IPS-NIHi11 (cell line): ENCODE results near the gene LOX.

ENCODE experiments used
- DNase-seq: peaks from one replicate; pipeline ENCODE4 v3.0.0; 2012; ENCODE audit warnings: mixed read lengths, low spot score

Gene LOX, protein sequence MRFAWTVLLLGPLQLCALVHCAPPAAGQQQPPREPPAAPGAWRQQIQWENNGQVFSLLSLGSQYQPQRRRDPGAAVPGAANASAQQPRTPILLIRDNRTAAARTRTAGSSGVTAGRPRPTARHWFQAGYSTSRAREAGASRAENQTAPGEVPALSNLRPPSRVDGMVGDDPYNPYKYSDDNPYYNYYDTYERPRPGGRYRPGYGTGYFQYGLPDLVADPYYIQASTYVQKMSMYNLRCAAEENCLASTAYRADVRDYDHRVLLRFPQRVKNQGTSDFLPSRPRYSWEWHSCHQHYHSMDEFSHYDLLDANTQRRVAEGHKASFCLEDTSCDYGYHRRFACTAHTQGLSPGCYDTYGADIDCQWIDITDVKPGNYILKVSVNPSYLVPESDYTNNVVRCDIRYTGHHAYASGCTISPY

DNA sequence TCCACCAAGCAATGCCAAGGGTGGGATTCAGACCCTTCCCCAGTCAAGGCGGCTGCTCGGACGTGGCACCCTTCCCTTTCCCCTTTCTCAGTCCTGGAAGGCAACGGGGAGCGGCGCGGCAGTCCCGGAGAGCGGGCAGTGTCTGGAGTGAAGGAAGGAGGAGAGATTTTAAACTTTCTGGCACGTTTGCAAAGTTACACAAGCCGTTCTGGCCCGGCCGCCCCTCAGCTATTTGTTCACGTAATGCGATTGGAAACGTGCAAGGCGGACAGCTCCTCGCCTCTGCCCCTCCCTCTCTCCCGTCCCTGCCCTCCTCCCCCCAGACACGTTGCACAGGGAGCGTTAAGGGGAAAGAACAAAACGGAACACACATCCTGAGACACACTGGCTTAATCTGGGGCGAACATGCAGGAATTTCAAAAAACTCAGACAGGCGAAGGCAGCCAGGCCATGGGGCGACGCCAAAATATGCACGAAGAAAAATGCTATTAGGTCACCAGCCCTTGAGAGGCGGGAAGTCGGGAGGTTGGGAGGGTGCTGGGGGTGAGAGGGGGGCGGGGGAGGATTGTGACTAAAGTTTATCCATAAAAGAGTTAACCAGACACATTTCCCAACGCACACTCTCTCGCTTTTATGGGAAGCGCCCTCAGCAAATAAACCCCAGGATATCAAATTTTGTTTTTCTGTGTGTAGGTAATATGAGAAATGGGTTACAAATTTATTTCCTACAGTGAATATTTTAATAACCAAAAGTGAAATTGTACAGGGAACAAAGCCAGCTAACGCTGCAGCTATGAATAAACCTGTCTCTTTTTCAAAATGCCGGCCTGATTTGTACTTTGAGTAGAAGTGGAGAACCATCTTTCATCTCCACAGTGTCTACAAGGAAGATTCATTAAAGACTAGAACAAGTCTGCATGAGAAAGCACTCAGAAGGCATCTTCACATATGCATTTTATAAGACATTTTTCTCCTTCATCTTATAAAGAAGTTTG lies at the start of gene LOX:
Gene LOX, minus strand, starts transcription at position 144 of the 995 bp plus-strand sequence. CDS start 274 bp downstream, outside the sequence.
- peak; percentile 57 for DNase-seq

DNA sequence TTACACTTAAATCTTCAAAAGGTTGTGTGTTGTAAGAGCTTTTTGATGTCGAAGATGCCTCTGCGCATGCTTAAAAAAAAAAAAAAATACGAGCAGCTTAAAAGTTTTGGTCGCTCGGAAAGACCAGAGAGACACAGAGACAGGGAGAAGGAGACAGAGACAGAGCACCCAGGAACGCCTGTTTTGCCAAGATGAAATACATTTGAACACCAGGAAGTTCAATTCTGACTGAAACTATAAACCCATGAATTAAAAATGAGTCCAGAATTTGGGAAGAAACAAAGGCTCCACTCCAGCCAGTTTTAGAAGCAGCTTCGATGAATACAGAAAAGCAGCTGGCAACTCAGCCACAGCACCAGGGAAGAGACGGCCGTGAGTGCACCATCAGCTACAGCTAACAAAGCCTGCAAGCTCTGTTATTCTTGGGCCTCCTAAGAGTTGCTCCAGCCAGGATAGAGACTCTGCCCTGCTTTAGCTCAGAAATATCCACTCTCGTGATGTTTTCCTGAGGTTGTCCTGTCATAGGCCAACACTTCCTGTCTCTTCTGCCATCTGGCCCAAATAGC lies 48.8 kb upstream of the LOX start:
- DNase-seq, result no peak

DNA sequence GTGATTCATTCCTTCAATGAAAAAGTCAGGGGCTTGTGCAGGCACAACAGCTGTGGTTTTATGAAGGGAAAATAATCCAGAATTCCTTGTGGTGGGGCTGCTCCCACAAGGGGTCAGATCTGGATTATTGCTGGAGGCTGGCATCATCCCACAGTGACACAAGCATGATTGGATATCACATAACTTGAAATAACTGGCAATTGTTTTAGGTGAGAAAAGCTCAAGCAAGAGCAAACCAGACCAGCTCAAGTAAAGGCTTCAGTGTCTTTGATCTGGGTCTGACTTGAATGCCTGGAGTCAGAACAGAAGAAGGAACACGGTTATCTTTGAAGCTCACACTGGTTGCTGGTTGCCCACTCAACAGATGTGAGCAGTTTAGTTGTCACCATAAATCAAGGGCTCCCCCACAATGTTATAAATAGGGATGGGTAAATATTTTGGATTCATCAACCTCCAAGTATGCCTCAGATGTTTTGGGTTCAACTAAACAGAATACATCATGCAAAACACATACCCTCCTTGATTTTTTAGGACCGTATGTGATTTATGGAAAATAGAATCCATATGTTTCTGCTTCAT lies 48.2 kb upstream of the LOX start:
- no peak for DNase-seq

DNA sequence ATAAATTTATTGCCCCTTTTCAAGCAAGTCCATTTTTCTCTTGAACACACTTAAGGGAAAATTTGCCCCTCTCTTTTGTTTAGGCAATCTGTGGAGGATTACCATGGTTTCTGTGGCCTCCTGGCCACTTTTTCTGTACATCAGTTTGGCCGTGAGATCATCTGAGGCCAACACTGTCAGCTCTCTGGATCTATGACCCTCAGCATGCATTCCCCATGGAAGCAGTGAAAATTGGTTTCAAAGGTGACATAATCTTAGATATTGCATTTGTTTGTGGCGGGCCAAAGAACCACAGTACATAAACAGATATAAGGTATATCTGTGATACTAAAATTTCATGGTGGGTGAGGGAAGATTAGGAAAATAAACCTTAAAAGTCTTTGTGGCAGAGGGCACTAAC lies 46.7 kb upstream of the LOX start:
- no peak for DNase-seq

DNA sequence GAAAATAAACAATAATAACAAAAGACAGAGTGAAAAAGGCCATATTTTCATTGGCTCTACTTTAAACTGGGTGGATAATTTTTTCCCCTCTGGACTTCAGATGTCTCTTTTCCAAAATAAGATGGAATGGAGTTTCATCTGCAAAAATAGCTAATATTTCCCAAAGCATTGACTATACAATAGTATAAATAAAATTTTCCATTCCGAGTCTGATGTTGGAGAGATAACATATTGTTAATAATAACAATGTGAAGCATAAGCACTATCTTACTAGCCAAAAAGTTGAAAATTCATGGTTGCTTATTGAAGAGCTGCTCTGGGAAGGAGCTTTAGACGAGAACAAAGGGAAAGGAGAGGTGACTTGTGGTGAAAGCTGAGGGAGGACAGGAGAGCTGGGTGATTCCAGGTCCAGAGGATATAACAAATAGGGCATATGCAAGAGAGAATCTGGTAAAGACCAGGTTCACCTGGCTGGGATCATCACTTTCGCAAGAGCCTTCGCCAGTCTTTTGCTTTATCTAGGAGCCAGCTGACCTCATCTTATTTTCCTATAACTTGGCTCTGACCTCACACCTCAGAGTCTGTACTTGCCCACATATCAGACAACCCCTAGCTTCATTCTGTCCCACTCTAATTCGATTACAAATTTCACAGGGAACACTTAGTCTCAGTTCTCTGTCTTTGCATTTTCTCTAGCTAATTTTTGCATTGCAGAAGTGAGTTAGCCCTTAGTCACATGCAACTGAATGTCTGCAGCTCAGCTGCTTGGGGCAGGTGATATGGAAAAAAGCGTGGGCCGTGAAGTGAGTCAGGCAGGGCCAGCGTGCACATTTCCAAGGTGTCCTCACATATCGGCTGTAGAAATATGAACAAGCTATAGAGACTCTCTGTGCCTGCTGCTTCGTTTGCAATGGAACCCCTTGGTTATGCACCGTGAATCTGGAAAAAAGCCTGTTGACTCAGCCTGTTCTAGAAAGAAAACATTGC lies 43.7 kb upstream of the LOX start:
- no peak for DNase-seq

DNA sequence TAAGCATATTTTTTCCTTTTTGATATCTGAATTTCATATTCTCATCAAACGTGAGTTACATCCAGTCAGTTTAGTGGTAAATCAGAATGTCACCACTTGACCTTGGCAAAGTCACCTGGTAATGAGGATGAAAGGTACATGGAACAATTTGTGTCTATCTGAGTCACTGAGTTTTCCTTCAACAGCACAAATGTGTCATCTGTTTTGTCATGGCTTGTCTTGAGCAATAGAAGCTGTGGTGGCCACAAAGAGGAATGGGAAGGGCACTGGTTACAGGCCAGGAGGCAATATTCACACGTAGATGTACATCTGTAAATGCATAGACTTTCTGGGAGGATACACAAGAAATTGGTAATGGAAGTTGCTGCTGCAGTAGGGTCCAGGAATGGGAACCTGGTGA lies 42.9 kb upstream of the LOX start:
- DNase-seq, result no peak

DNA sequence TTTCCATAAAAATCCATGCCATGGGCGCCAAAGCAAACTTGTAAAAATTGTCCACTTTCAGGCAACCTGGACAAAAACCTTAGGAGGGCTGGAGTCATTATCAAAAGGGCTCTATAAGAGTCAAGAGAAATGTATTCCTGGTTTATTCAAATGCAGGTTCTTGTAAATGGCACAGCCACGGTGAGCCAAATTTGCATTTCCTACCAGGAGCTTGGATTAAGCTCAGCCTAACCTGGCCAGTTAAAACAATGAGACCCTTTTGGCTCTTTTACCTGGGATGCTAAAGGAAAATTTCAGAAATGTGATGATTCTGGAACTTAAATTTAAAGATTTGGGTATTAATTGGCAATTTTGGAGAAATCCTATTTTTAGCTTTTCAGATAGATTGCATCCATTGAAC lies 42.4 kb upstream of the LOX start:
- DNase-seq, result no peak

DNA sequence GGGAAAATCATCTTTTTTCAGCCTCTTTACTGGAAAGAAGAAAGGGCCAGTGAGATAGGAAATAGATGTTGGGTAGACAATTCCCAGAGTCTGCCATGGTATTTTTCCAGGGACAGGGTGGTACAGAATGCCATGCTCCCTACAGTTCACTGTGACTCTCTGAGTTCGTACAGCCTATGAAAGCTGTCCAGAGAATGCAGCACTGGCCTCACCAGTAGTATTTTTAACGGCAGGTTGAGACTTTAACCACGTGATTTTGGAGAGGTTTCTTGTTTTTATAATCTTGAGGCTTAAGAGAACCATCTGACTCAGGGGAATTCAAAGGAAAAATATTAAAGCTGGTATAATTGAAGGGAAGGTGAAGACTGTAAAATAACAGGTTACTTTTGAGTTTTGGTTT lies 41.1 kb upstream of the LOX start:
- DNase-seq, result no peak

DNA sequence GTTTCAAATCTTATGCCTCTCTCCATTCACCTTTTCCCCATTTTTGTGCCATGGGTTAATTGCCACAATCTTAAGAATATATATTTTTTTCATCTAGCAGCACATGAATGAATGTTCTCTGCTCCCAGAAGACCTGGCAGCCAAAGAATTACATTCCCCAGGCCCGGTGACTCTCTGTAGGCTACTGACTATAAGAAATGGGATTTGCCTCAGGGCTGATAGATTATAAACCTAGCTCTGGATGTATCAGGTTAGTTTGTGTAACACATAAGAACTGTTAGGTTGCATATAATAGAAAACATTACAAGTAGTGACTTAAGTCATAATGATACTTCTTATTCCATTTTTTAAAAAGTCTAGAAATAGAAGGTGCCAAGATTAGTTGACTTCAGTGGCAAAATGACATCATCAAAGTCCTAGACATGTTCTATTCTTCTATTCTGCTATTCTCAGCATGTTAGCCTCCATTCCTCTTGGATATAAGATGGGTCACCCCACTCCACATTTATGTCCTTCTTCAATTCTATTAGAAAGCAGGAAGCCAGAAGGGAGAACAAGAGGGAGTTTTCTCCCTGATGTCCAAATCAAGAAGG lies 40.4 kb upstream of the LOX start:
- no peak for DNase-seq

DNA sequence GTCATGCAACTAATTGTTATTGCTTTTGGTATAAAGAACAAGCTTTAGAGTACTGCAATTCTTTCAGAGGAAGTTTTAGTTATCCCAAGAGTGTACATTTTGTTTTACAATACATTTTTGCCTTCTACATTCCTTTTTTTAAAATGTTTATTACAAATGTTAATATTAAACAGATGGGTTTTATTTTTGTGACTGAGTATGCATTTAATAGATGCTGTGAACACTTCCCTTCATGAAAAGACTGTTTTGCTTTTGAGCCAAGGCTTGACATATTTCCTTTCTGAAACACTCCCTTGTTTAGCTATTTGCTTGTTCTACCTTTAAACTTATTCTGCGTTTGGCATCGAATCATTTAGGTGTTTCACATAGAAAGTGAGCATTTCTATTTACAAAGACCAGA lies 36.4 kb upstream of the LOX start:
- DNase-seq, result no peak

DNA sequence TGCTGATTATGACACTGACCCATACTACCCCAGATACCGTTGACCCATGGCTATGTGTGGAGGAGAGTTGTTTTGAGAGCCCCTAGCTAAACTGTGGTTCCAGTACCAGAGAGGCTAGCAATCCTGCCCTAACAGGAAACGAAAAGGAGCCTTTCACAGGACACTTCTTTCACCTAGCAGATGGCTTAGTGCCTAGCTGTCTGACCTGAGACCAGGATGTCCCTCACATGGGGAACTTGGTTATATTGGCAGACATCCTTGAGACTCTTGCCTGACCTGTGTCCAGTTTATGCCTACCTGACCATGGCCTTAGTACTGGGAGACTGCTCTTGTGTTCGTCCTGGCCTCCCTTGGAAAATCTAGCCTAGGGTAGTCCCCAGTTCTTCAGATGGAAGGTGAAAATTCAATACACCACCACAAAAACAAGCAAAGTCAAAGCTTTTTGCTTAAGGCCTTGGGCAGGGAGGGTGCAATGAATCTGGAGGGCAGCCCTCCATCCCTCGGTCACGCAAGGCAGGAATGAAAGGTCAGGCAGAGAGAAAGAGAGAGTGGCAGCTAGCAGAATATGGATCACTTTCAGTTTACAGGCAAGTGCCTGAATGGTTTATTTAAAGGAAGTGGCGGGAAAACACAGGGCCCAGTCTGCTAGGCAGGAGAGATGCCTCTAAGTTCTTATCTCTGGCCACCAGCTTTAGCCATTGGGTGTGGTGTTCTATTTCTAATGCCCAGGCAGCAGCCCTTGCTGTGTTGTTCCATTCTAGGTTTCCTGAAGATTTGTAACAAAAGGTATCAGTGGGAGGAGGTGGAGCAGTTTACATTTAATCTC lies 34.9 kb upstream of the LOX start:
- DNase-seq, result no peak

DNA sequence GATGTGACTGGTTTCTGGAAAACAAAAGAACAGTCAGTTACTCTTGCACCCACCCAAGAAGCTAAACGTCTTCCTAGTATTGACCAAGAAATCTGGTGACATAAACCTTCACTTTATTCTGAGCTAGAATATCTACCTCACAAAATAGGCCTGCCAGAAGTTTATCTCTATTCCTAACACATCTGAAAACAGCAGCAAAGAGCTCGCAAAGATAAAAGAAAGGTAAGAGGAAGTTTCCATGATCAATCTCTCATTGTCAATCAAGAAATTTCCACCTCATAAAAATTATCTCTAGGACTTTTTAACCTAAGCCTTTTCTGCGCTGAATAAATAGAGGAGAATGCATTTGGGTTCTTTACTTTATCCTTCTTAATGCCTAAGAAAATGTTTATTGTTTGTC lies 34.0 kb upstream of the LOX start:
- no peak for DNase-seq

DNA sequence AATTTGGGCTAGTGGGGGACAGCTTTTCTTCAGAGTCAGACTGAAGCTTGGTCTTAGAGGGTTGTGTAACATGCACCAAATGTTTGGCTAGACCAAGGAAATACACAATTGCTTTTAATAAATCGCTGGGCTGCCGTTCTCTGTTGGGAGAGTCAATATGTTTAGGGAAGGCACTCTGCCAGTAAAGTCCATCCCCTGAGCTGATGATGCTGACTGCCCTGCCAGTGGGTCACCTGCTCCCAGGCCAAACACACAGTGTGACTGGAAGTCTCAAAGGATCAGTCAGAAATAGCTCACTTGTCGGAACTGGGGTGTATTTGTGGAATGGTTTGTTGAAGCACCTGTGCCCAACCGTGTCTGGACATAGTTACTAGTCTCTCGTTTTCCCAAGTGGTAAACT lies 33.4 kb upstream of the LOX start:
- no peak for DNase-seq

DNA sequence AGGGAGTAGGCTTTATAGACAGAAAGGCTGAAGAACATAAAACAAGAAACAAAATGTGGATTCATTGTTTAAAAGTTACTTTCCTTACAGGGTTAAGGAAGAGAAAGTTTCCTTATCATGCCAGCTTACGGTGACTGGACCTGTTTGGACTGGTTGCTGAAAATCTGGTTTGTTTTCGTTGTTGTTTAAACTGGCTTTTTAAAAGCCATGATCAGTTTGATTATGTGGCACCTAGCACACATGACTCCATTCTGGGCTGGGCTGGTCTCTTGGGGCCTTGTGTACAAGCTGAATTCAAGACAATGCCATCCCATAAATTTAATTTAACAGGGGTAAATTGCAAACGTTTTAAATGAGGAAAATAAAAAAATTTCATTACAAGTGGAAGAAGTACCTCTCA lies 32.9 kb upstream of the LOX start:
- DNase-seq, result no peak

DNA sequence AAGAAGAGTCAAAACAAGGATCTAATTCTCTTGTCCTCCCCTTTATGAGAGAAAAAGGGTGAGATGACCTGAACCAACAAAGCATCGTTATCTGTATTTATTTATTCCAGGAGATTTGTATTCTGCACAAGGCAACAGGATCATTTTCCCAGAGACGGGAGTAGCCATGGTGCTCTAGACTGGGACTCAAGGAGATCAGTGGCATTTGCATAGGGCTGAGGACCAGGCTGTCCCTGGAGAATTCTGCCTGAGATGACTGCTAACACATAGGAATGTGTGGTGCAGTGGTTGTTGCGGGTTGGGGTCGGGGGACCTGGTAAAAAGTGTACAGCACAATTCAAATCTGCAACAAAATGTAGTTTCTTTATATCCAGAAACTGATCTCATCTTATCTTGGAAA lies 29.0 kb upstream of the LOX start:
- DNase-seq, result no peak

DNA sequence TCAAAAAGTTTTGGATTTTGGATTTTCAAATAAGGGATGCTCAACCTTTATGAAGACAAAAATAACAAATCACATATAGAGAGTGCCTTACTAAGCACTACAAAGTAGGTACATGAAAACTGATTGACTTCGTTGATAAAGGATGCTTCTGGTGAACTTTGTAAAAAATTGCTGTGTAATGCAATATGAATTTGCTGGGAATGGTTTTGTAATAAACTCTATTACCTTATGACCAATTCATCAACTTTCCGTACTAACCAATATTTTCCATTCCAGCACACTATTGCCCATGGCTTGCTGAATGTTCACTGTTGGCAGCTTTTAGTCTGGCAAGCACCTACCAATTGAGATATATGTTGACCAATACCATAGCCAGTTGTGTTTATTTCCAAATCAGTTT lies 27.9 kb upstream of the LOX start:
- DNase-seq, result no peak

DNA sequence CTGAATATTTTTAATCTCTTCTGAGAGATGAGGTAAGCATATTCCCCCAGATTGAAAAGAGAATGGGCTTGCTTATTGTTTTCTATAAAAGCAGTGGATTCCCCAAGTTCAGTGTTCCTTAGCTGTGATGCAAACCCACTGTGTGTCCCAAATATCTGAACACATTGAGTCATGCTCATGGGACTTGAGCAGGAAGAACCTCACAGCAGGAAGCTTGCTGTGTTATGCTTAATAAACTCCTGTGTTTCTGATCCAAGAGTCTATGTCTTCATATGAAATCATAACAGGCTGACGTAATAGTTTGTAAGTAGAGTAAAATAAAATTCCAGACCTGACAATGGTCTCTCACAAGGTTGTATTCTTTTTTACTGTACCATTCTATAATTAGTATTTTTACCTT lies 24.8 kb upstream of the LOX start:
- DNase-seq, result no peak

DNA sequence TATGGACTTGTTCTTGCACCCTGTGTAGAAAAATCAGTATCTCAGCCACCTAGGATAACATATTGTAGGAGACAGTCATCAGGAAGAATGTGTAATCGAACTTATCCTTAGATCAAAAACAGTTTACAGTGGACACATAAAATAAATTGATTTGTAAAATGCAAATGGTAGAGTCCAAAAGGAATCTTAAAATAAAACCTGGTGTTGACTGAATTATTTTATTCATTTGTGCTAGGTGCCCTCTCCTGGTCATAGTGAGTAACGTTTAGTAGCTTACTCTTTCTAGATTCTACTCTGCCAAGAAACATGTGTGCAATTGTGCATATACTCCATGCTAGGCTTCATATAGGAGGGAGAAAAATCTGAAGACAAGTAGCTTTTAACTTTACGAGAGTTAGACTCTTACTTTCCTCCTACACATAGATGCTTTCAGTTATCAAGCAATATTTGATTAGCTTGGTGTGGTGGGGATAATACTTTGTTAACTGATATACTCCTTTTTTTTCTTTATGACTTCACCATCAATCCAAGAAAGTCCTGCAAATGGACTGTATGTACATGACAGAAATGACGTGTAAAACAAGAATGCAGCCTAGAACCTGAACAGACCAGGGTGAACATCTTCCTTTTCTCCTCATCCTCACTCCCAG lies 23.7 kb upstream of the LOX start:
- peak; percentile 17 for DNase-seq

DNA sequence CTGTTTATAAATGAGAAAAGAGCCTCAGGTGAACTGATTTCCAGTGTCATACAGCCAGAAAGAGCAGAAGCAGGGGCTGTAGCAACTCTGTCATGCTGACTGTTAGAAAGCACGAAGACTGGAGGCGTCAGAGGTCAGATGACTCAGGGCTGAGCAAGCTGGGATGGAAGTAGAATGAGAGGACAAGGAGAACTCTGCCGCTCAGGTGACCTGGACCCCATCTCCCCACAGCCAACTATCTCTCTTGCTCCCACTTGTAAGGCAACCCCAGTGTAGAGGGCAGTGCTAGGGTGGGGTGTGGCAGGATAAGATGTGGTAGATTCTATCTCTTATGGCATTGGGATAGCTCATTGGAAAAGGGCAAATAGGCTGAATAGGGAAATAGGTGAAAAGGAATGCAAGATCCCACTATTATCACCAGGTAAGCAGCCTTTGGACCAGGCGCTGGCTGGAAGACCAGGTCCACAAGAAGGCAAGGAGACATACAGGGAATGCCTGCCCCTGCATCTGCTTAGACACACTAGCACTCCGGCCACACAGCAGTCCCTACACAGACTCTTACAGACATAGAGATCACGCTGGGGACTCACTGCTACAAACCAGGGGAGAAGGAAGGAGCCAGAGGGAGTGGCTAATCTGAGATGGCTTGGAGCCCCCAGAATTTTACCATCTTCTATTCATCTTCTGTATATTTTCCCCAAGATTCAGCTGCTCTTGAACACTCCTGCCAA lies 21.2 kb upstream of the LOX start:
- DNase-seq, result peak; percentile 10
